Stimulated activated CD4-positive, alpha-beta T cell treated with anti-CD3 and anti-CD28 coated beads, Interleukin-1b, Interleukin-23, amount 100 ng/mL, for 4 hours (primary cell): ENCODE measurements around the gene PCNX2.

Source experiments
- DNase-seq, 2 donors: peaks; one replicate each; pipeline ENCODE4 v3.0.0-alpha.2; 2020; ENCODE audit warnings: low read depth in 2 of 2

Gene PCNX2

GRCh38 chr1:232964601-232965000 is 330.9 kb downstream of the PCNX2 start:
- no peak for DNase-seq

DNA sequence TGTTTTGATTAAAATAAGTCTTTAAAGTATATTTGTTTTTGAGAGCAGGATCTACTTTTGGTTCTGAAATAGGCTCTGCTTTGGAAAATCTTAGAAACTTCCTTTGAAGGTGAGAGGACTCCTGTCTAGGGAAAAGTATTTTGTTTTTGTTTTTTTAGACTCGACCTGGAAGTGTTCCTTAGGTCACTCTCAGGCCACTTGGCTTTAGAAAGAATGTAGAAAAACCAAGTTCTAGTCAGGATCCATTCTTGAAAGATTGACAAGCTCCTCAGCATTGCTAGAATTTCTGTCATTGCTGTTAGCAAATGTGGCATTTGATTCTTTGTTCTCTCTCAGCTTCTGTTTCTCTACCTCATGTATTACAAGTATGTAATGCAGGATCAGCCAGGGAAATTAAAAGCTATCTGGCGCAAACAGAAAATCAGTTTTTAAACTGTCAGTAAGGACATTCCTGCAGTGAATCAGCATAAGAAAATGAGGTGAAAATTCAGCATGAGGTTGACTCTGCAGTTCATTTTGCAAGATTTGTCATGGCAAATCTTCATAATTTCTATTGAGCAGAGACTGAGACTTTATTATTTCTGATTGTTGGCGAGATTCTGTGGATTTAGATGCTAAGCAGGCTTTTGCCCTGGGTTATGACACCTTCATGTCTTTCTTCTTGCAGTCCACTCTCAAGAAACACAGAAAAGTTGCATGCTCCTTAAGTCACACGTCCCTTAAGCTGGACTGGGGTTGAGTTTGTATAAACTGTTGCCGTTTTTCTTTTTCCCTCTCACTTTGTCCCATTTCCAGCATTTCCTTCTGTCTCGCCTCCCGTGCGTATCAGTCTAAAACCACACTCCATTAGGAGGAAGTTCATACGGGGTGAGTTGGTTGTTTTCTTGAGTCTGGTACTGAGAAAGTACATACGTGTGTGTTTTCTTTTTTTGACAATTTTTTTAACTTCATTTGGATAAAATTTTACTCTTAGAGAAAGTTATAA is 332.5 kb downstream of the PCNX2 start:
- DNase-seq, result no peak

DNA sequence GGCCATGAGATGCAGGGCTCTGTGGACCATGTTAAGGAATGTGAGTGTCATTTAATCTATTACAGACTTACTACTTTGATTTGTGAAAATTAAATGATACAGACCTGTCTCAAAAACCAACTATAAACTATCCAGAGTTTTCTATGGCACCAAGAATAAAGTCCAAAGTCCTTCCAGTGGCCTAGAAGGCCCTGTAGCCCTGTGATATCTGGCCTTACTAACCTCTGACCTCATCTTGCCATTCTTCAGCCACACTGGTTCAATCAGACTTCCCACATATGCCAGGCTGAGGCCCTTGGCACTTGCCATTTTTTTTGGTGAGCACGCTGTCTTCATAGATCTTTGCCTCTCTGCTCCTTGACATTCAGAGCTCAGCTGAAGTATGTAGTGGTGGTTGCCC is 337.5 kb downstream of the PCNX2 start:
- DNase-seq, result no peak

GRCh38 chr1:232956081-232956480 is 339.4 kb downstream of the PCNX2 start:
- DNase-seq, result no peak

GRCh38 chr1:232954594-232955365 is 340.7 kb downstream of the PCNX2 start:
- no peak for DNase-seq

DNA sequence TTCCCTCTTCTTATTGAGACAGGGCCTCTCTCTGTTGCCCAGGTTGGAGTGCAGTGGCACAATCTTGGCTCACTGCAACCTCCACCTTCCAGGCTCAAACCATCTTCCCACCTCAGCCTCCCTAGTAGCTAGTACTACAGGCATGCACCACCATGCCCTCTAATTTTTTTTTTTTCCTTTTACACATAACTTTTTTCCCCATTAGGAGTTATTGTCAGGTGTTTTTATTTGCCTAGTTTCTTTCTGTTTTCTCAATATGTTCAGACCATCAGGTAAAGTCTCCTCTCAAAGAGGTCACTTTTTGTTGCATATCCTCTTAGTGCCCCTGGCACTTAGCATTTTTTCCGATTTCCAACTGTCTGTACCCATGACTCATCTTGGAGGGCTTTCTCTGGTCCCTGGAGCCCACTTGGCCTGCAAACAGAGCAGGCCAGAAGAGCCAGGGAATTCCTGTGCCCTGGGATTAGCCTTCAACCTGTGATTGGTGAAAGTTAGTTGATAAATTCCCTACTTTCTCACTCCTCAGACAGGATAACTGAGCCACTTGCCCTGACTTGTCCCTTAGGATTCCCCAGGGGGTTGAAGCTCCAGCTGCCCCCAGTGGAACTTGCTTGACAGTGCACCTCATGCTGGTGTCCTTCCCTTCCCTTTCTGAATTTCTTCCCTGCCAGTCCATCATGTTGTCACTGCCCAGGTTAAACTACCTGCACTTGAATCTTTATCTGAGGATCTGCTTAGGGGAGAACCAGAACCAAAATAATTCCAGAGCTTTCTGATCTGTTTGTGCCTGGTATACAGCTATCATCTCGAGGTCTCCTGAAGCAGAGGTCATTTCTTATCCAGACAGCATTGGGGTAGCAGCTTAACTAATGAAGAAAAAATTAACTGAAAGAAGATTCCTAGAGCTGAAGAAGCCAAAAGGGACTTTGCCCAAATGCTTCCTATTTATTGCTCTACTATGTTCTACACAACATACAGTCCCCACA is 342.7 kb downstream of the PCNX2 start:
- peak in 1 of 2 donors; percentile 14 for DNase-seq

- DNase-seq, result no peak
These were observed 343.9 kb downstream of the PCNX2 start for GRCh38 chr1:232951605-232952004.

DNA sequence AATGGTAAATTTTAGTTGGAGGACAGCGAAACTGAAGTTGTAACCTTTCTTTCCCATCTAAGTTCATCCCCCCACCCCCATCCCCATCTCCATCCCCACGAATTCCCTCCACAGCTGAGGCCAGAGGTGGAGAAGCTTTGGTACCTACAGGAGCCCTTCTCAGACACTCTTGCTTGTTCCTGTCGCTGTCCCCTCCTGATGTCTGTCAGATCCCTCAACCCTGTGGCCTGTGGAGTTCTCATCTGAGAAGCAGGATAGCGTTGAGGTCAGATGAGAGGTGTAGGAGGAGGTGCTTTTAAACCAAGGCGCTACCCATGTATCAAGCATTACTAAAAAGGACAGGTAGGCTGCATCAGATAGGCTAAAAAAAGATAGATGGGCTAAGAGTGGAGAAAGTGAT is 344.3 kb downstream of the PCNX2 start:
- no peak for DNase-seq

- DNase-seq, result peak; percentile 97 to 98
These were observed 345.0 kb downstream of the PCNX2 start, which contains the start of gene NTPCR for GRCh38 chr1:232950197-232951176. TSS of gene NTPCR (plus strand) at chr1:232950611. CDS start at chr1:232950711, 100 bp downstream.

GRCh38 chr1:232949636-232950196 is 345.8 kb downstream of the PCNX2 start:
- DNase-seq, result no peak

DNA sequence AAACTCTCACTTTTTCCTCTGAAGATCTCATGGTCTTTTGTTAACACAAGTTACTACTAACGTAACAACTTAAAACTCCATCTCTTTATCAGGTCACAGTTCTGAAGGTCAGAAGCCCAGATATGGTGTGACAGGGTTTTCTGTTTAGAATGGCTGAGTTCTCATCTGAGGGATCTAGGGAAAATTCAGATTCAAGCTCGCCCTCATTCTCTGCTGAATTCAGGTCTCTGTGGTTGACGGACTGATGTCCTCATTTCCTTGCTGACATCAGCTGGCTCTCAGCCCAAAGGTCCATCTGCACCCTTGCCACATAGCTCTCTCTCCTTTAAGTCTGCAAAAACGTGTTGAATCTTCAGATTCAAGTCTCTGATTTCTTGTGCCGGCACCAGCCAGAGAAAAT is 351.2 kb downstream of the PCNX2 start:
- DNase-seq, result no peak

DNA sequence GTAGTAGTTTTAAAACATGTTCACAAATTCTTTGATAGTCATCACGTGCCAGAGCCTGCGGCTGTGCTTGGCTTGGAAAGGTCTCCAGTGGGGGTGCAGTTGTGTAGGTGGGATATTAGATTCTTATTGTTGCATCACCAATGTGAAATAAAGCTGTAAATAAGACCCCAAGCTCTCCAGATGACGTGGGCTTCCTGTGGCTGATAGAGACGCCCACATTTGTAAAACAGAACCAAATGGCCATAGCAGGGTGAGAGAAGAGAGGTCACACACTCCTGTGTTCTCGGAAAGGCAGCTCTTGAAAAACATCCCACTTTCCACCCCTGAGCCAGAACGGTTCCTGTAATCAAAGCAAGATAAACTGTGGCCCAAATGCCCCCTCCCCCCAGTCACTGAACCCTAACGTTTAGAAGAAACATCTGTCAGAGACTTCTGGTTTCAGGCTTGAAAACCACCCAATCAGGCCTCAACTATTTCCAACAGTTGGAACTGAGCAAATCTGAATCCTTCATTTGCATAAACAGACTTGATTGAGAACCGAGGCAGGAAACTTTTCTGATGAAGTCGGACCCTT is 351.8 kb downstream of the PCNX2 start:
- DNase-seq, result peak in 1 of 2 donors; percentile 16

DNA sequence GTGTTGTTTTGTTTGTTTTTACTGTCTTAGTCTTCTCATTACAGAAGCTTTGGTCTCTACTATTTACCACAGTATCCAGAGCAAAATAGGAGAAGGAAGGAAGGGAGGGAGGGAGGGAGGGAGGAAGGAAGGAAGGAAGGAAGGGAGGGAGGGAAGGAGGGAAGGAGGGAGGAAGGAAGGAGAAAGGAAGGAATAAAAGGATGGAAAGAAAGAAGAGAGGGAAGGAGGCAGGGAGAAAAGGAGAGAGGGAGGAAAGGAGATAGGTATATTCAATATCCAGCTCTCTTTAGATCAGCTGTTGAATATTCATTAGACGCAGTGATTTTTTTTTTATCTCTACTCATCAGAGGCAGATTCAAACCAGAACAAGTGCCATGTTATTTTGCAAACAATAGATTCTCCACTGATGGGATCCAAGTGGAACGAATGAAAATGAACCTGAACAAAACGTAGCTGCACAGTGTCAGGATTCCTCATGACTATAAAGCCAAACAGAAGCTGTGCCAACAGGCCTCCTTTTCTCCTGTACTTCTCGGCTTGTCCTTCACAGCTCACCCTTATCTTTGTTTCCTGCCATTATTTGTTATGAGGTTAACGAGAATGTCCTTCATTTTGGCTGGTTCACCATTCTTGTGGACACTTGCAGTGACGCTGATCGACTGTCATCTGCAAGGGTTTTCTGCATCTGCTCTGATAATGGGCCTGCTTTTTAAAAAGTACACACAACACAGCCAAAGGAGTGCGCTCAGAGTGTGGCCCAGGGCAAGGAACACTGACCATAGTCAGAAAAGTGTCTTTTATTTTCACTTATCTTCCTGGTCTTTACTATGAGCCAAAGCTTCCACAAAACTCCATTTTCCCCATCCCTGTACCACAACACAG is 352.9 kb downstream of the PCNX2 start:
- DNase-seq, result no peak

DNA sequence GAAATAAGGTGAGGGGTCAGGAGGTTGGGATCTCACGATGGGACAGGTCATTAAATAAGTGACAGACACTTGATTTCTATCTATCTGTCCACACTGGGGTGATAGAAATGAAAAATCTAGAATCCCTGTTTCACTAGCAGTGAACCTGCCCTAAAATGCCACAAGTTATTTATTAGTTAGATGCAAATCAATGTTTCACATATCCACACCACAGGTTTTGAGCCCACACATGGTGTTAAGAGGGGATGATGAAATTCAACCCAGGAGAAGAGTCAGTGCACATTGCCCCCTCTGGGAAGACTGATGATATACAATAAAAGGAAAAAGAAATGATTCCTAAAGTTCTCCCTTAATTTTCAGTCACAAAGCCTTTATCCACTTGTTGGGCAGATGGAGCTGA is 355.3 kb downstream of the PCNX2 start:
- no peak for DNase-seq

- no peak for DNase-seq
These were observed 355.8 kb downstream of the PCNX2 start for GRCh38 chr1:232939748-232940147.

GRCh38 chr1:232938926-232939325 is 356.6 kb downstream of the PCNX2 start:
- no peak for DNase-seq

- no peak for DNase-seq
These were observed 357.7 kb downstream of the PCNX2 start for GRCh38 chr1:232937741-232938375.

DNA sequence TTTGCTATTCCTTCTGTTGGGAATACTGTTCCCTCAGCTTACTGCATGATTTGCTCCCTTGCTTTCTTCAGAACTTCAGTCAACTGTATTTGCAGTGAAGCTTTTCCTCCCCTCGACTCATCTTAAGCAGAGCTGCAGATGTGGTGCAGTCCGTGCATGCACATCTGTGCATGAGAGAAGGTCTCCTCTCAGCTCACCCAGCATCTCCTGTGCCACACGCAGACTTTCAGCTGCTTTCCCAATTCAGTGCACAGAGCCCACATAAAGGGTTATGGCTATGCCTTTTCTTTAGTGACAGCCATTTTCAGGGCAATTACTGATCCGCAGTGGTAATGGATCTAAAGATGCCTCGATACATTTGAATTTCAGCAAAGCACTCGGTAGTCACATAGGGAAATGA is 358.6 kb downstream of the PCNX2 start:
- DNase-seq, result no peak
